IMR-90 (cell line): ENCODE results near the gene APMAP. TPM values are rescaled to one million over a fixed set of nuclear protein-coding genes. Genes with fewer than 3 reads are reported as not detected.
"Not testable (repeated sequence)": the region's sequence is repeated elsewhere in the genome, so short reads cannot be mapped to it uniquely, and the experiment has no call there.

Experiments
- ATAC-seq: fragments of 200-7000 bp; cut with Tn5 transposase; 2 replicates; pipeline ENCODE4 v1.9.1; 2020; ENCODE audit warnings: low read depth, mild to moderate bottlenecking, moderate library complexity
- BruUV-seq: library from RNA; stranded (reverse); fragments of 400-500 nt; replicated peaks from 2 replicates; lab custom pipeline; 2021; lab: Mats Ljungman, UMichigan
- CTCF ChIA-PET: fragments of 300-600 bp; formaldehyde crosslinking; extraction: SDS; loops from one replicate; lab custom pipeline; 2021; ENCODE audit warnings: antibody characterized with exemption; lab: Yijun Ruan, JAX
- POLR2A ChIA-PET: fragments of 300-600 bp; sonication (Branson Sonifier 250); formaldehyde crosslinking; loops from one replicate; lab custom pipeline; 2022; ENCODE audit warnings: antibody characterized with exemption; ENCODE audit not compliant: unreplicated experiment; lab: Charles Lee
- DNase-seq: peaks from one replicate; pipeline ENCODE4 v3.0.0; 2013
- H2AFZ ChIP-seq: replicated peaks from 2 replicates; pipeline ENCODE3; 2013; ENCODE audit warnings: low read length, mild to moderate bottlenecking; ENCODE audit not compliant: poor library complexity
- H2AK5ac ChIP-seq: 2 replicates; pipeline ENCODE4 v1.6.1; 2013; ENCODE audit warnings: low read depth, low read length, inconsistent platforms
- H2AK9ac ChIP-seq: replicated peaks from 2 replicates; pipeline ENCODE3; 2013; ENCODE audit warnings: mild to moderate bottlenecking, low read depth, low read length, moderate library complexity; ENCODE audit not compliant: poor library complexity
- H2BK120ac ChIP-seq: 2 replicates; pipeline ENCODE4 v1.6.1; 2013; ENCODE audit warnings: low read depth, low read length, inconsistent platforms
- H2BK15ac ChIP-seq: 3 replicates; pipeline ENCODE4 v1.6.1; 2013; ENCODE audit warnings: low read depth, low read length, inconsistent platforms
- H2BK20ac ChIP-seq: 2 replicates; pipeline ENCODE4 v1.6.1; 2013; ENCODE audit warnings: low read depth, mild to moderate bottlenecking, inconsistent platforms, low read length, moderate library complexity
- H2BK5ac ChIP-seq: 2 replicates; pipeline ENCODE4 v1.6.1; 2013; ENCODE audit warnings: mild to moderate bottlenecking, low read depth, low read length, inconsistent platforms; ENCODE audit not compliant: poor library complexity, severe bottlenecking
- H3K14ac ChIP-seq: replicated peaks from 2 replicates; pipeline ENCODE4 v1.6.1; 2013; ENCODE audit warnings: low read depth, low read length, inconsistent platforms
- H3K18ac ChIP-seq: 2 replicates; pipeline ENCODE4 v1.6.1; 2013; ENCODE audit warnings: low read depth, low read length, control low read depth
- H3K23ac ChIP-seq: 2 replicates; pipeline ENCODE4 v1.6.1; 2013; ENCODE audit warnings: low read depth, low read length, inconsistent platforms
- H3K27ac ChIP-seq: 2 replicates; pipeline ENCODE4 v1.5.1; 2013; ENCODE audit warnings: mild to moderate bottlenecking, control low read depth, low read length; ENCODE audit not compliant: insufficient read depth
- H3K27me3 ChIP-seq: 2 replicates; pipeline ENCODE4 v1.6.1; 2013; ENCODE audit warnings: low read length; ENCODE audit not compliant: control insufficient read depth, insufficient read depth
- H3K36me3 ChIP-seq: 2 replicates; pipeline ENCODE4 v1.6.1; 2013; ENCODE audit warnings: low read length, mixed read lengths; ENCODE audit not compliant: control insufficient read depth, insufficient read depth
- H3K4ac ChIP-seq: 2 replicates; pipeline ENCODE4 v1.6.1; 2013; ENCODE audit warnings: low read depth, low read length, inconsistent platforms
- H3K4me1 ChIP-seq: 2 replicates; pipeline ENCODE4 v1.6.1; 2013; ENCODE audit warnings: low read length, mixed read lengths; ENCODE audit not compliant: control insufficient read depth, insufficient read depth
- H3K4me2 ChIP-seq: 2 replicates; pipeline ENCODE4 v1.6.1; 2013; ENCODE audit warnings: low read depth, mild to moderate bottlenecking, control low read depth, low read length, moderate library complexity
- H3K4me3 ChIP-seq: 2 replicates; pipeline ENCODE4 v1.5.1; 2013; ENCODE audit warnings: low read depth, mild to moderate bottlenecking, control low read depth, low read length, moderate library complexity; ENCODE audit not compliant: insufficient read depth
- H3K56ac ChIP-seq: 2 replicates; pipeline ENCODE4 v1.6.1; 2013; ENCODE audit warnings: low read length, inconsistent platforms; ENCODE audit not compliant: insufficient read depth; ENCODE audit errors: extremely low read depth
- H3K79me1 ChIP-seq, 2 experiments: 2 replicates each; pipeline ENCODE4 v1.6.1; 2013; ENCODE audit warnings: low read length in 2 of 2, inconsistent platforms in 1 of 2, low read depth in 1 of 2
- H3K9ac ChIP-seq: 2 replicates; pipeline ENCODE4 v1.6.1; 2013; ENCODE audit warnings: low read depth, low read length, control low read depth
- H3K9me1 ChIP-seq: 2 replicates; pipeline ENCODE4 v1.6.1; 2013; ENCODE audit warnings: low read length, inconsistent platforms; ENCODE audit not compliant: insufficient read depth
- H3K9me3 ChIP-seq: 2 replicates; pipeline ENCODE4 v1.6.1; 2013; ENCODE audit warnings: low read length; ENCODE audit not compliant: control insufficient read depth, insufficient read depth
- H4K20me1 ChIP-seq: 2 replicates; pipeline ENCODE4 v1.6.1; 2013; ENCODE audit warnings: low read length, inconsistent platforms; ENCODE audit not compliant: insufficient read depth
- H4K5ac ChIP-seq: 2 replicates; pipeline ENCODE4 v1.6.1; 2013; ENCODE audit warnings: mild to moderate bottlenecking, low read depth, low read length, control low read depth
- H4K8ac ChIP-seq, 2 experiments: 2 replicates each; pipeline ENCODE4 v1.6.1; 2013; ENCODE audit warnings: low read depth in 2 of 2, low read length in 2 of 2, control low read depth in 1 of 2, inconsistent platforms in 1 of 2
- H4K91ac ChIP-seq: 2 replicates; pipeline ENCODE4 v1.6.1; 2013; ENCODE audit warnings: low read depth, low read length, inconsistent platforms; ENCODE audit not compliant: insufficient read depth
- WGBS, 2 experiments: methylation state at CpG; one replicate each; pipeline versions ENCODE4 v1.1.5 to v1.1.7; 2013; ENCODE audit warnings: missing lambda C conversion rate in 2 of 2; ENCODE audit not compliant: insufficient read length in 1 of 2; ENCODE audit errors: extremely low coverage in 2 of 2; 5-methylcytosine and 5-hydroxymethylcytosine counted together
- dilution Hi-C: fragments of 300-500 bp; cut with HindIII; formaldehyde crosslinking; loops from one replicate; pipeline ENCODE4 v1.14.3; 2018; ENCODE audit warnings: low sequenced_read_pairs; ENCODE audit not compliant: unreplicated experiment
- in situ Hi-C: fragments of 300-500 bp; cut with MboI; formaldehyde crosslinking; loops from 3 replicates; pipeline ENCODE4 v1.14.3; 2019; ENCODE audit warnings: low sequenced_read_pairs, inconsistent platforms, mixed read lengths
- intact Hi-C: fragments of 100-400 bp; cut with micrococcal nuclease; formaldehyde crosslinking; loops from 2 replicates; pipeline ENCODE4 v1.10.0; 2022
- polyA plus RNA-seq, 3 experiments: library from polyadenylated mRNA; depleted of rRNA; stranded (reverse); fragments of >200 nt; gene quantifications; 2 replicates each; pipeline ENCODE4 v1.2.3, GENCODE V29; 2012; ENCODE audit warnings: low replicate concordance in 1 of 3
- total RNA-seq: library from RNA; depleted of rRNA; stranded (reverse); fragments of >200 nt; gene quantifications from 2 replicates; pipeline ENCODE4 v1.2.3, GENCODE V29; 2012

APMAP gene
- total and polyA plus RNA-seq, 2 of the 4 experiments (the other 2 are of a cell fraction) = 67.2 to 88.8 TPM

DNA sequence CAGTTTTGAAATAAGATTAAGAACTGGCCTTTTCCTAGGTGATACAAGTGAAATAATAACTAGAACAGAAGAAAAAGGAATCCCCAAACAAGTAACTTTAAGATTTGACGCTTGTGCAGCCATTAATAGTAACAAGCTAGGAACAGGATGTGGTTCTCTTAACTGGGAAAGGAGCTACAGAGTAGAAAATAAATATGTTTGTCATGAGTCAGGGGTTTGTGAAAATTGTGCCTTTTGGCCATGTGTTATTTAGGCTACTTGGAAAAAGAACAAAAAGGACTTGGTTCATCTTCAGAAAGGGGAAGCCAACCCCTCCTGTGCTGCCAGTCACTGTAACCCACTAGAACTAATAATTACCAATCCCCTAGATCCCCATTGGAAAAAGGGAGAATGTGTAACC lies 60.7 kb downstream of the APMAP start:
- H2BK15ac ChIP-seq, H3K9me3 ChIP-seq, H2AFZ ChIP-seq, POLR2A ChIA-PET, H3K9me1 ChIP-seq, H4K91ac ChIP-seq, BruUV-seq, H3K79me1 ChIP-seq, H3K9ac ChIP-seq, H2AK9ac ChIP-seq, intact Hi-C loops, H4K20me1 ChIP-seq, H3K4me2 ChIP-seq, ATAC-seq, H2AK5ac ChIP-seq, H4K5ac ChIP-seq, H3K18ac ChIP-seq, H3K4ac ChIP-seq, H3K4me3 ChIP-seq, DNase-seq, CTCF ChIA-PET, H3K27me3 ChIP-seq, H2BK20ac ChIP-seq, in situ Hi-C loops, H2BK5ac ChIP-seq, H3K36me3 ChIP-seq, H3K56ac ChIP-seq, H3K27ac ChIP-seq, H3K4me1 ChIP-seq, H3K23ac ChIP-seq, H3K14ac ChIP-seq, H2BK120ac ChIP-seq, H4K8ac ChIP-seq, dilution Hi-C loops: not testable (repeated sequence)
- no CpG with 5 or more reads among the region's 1 CpG for WGBS, 2 experiments
